ENCODE results near the gene EPHA2. TPM values are rescaled to one million over a fixed set of nuclear protein-coding genes. Genes with fewer than 3 reads are reported as not detected.

The EPHA2 gene
- total RNA-seq, 1 experiment from 2014 or later: 263 TPM

GRCh38 chr1:16115468-16115983 is 40.3 kb downstream of the EPHA2 start:
- no peak for DNase-seq (ENCODE audit: low read depth, low spot score)
- ATAC-seq: no peak
- Histone ChIP-seq H3K4me1 (ENCODE audit: control insufficient read depth, insufficient read depth, low read length) (peaks cover 31% of the 10 kb centered on the region), H3K9me3 (ENCODE audit: control insufficient read depth, insufficient read depth, low read depth, low read length) (no peaks in the 10 kb centered on the region), H3K27me3 (ENCODE audit: control insufficient read depth, insufficient read depth, low read length) (no peaks in the 10 kb centered on the region), H3K36me3 (ENCODE audit: control insufficient read depth, insufficient read depth, low read length) (no peaks in the 10 kb centered on the region), H3K4me3 (ENCODE audit: low read depth in 2 of 2, low read length in 2 of 2) (no peak overlapping the region), H3K27ac (ENCODE audit: low read length) (no peak overlapping the region)
- intact Hi-C loops (cut with micrococcal nuclease; ENCODE audit: unreplicated experiment) (no loop called here), in situ Hi-C loops (cut with HindIII; ENCODE audit: low pct_unique_long_range_greater_than_20kb, low sequenced_read_pairs) (no loop called here)
- CTCF ChIA-PET: interaction anchor here (0.6 to 0.9 kb wide), 3 partner anchors 8 to 70 kb away, joined by 3 to 5 read pairs (median 4); no protein-coding TSS in a partner anchor
- TF ChIP-seq TCF7L2 (IDR thresholded peaks at IDR 0.05; ENCODE audit: low read depth, low read length): no peak
- no peak for TF ChIP-seq SIN3A (IDR thresholded peaks at IDR 0.05; ENCODE audit: borderline replicate concordance, insufficient read depth, low read depth, low read length)
- POLR2A ChIA-PET: no interaction called here
- BruUV-seq (replicated peaks): no TSS peak

- Histone ChIP-seq H3K4me1 (ENCODE audit: control insufficient read depth, insufficient read depth, low read length) (peaks cover 24% of the 10 kb centered on the region), H3K27me3 (ENCODE audit: control insufficient read depth, insufficient read depth, low read length) (no peaks in the 10 kb centered on the region), H3K36me3 (ENCODE audit: control insufficient read depth, insufficient read depth, low read length) (no peaks in the 10 kb centered on the region), H3K27ac (ENCODE audit: low read length) (no peak overlapping the region), H3K4me3 (ENCODE audit: low read depth in 2 of 2, low read length in 2 of 2) (no peak overlapping the region), H3K9me3 (ENCODE audit: control insufficient read depth, insufficient read depth, low read depth, low read length) (no peaks in the 10 kb centered on the region)
- no TSS peak for BruUV-seq (replicated peaks)
- no peak for ATAC-seq
- intact Hi-C loops (cut with micrococcal nuclease; ENCODE audit: unreplicated experiment): no loop called here
- DNase-seq (ENCODE audit: low read depth, low spot score): no peak
- ChIA-PET CTCF (interaction anchor here (0.6 to 0.9 kb wide), 4 partner anchors 7 to 70 kb away, joined by 3 to 5 read pairs (median 4); no protein-coding TSS in a partner anchor), POLR2A (no interaction called here)
- TF ChIP-seq REST (IDR thresholded peaks at IDR 0.05; ENCODE audit: insufficient read depth in 1 of 2, low read depth in 2 of 2, low read length in 1 of 2) (no peak), SIN3A (IDR thresholded peaks at IDR 0.05; ENCODE audit: borderline replicate concordance, insufficient read depth, low read depth, low read length) (no peak), CTCF (IDR thresholded peaks at IDR 0.05) (no peak), POLR2AphosphoS5 (IDR thresholded peaks at IDR 0.05; ENCODE audit: low read depth, low read length) (no peak), TCF7L2 (IDR thresholded peaks at IDR 0.05; ENCODE audit: low read depth, low read length) (no peak)
- in situ Hi-C loops (cut with HindIII; ENCODE audit: low pct_unique_long_range_greater_than_20kb, low sequenced_read_pairs): no loop called here
Observed at GRCh38 chr1:16114527-16115467, 41.1 kb downstream of the EPHA2 start.
